ENCODE data around the gene DCHS1. TPM values are rescaled to one million over a fixed set of nuclear protein-coding genes. Genes with fewer than 3 reads are reported as not detected.
A peak's percentile ranks its signal among the peaks of the same experiment; 100 is the strongest.

DCHS1 gene
- total and polyA plus RNA-seq, 2 of the 13 experiments (the other 11 are each of a cell fraction or from before 2014, with no cell fraction given): under 0.01 to 0.03 TPM

DNA sequence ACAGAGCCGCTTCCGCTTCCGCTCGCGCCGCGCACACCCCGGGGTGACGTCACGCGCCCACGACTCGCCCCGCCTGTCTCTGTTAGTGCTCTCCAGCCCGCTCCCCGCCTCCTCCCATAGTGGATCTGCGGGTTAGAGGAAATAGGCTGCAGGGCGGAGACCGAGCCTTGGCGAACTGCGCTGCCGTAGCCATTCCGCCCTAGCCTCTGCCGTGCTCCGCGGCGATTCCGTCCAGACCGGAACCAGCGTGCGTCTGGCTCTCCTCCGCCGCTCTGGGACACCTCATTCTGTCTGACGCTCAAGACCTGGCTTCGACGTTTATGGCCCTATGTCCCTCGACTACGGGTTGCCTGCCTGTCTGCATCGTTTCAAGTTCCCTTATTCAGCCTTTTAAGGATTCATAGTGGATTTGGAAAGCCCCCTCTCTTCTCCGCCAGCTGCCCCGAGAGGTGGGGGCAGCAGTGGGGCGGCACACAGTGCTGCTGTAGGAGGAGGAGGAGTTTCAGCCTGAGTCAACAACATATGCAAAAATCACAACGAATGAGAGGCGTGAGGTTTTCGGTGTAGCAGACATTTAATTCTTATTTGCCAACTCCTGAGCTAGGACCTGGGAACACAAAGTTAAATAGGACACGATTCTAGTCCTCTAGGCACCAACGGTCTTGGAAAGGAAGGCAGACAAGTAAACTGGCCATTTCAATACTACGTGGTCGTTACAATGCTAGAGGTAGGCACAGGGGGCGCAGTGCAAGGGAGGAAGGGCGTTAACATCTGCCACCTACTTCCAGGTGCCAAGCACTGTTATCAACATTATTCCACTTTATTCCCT, 43.2 kb downstream of the DCHS1 start, which contains the start of gene TAF10 (continued):
- peak; percentile 18; the same call in 1 of the 2 replicates for TF ChIP-seq ZNF333 (CRISPR knock-in tag; IDR thresholded peaks at IDR 0.05; ENCODE audit: borderline replicate concordance)
- TF ChIP-seq BORCS8-MEF2B (CRISPR knock-in tag; IDR thresholded peaks at IDR 0.05): no peak; the same call in 1 of the 2 replicates
- TF ChIP-seq ZNF12 (CRISPR knock-in tag; IDR thresholded peaks at IDR 0.05): peak; percentile 88
- no peak for TF ChIP-seq ZSCAN22 (CRISPR knock-in tag; IDR thresholded peaks at IDR 0.05)
- TF ChIP-seq KLF9 (CRISPR knock-in tag; IDR thresholded peaks at IDR 0.05; ENCODE audit: low read depth): no peak
- no peak for TF ChIP-seq ZFP41 (CRISPR knock-in tag; IDR thresholded peaks at IDR 0.05; ENCODE audit: borderline replicate concordance)
- TF ChIP-seq ZNF850 (CRISPR knock-in tag; conservative IDR thresholded peaks at IDR 0.05): no peak
- peak; percentile 77; the same call in 1 of the 2 replicates for TF ChIP-seq GZF1 (CRISPR knock-in tag; IDR thresholded peaks at IDR 0.05)
- TF ChIP-seq ZNF83 (CRISPR knock-in tag; IDR thresholded peaks at IDR 0.05; ENCODE audit: borderline replicate concordance): no peak
- TF ChIP-seq HNRNPL (IDR thresholded peaks at IDR 0.05; ENCODE audit: low read depth, low read length): no peak
- no peak for TF ChIP-seq TP53 (CRISPR knock-in tag; conservative IDR thresholded peaks at IDR 0.05)
- TF ChIP-seq ZMAT5 (CRISPR knock-in tag; IDR thresholded peaks at IDR 0.05; ENCODE audit: borderline replicate concordance, low read depth): no peak
- peak; percentile 81 for TF ChIP-seq ZNF274 (CRISPR knock-in tag; IDR thresholded peaks at IDR 0.05)
- no peak for TF ChIP-seq TBX3 (IDR thresholded peaks at IDR 0.05; ENCODE audit: borderline replicate concordance)
- no peak for TF ChIP-seq NFE2 (CRISPR knock-in tag; IDR thresholded peaks at IDR 0.05)
- TF ChIP-seq ZSCAN9 (CRISPR knock-in tag; IDR thresholded peaks at IDR 0.05; ENCODE audit: borderline replicate concordance): no peak
- peak; percentile 71; the same call in 1 of the 2 replicates for TF ChIP-seq NR0B2 (CRISPR knock-in tag; IDR thresholded peaks at IDR 0.05)
- TF ChIP-seq TCF12 (IDR thresholded peaks at IDR 0.05): no peak
- TF ChIP-seq TCF12 (CRISPR knock-in tag; IDR thresholded peaks at IDR 0.05): no peak; the same call in 1 of the 2 replicates
- TF ChIP-seq ZNF121 (CRISPR knock-in tag; IDR thresholded peaks at IDR 0.05): no peak
- peak; percentile 74; the same call in 1 of the 2 replicates for TF ChIP-seq RNF2 (conservative IDR thresholded peaks at IDR 0.05; ENCODE audit: low read depth)
- TF ChIP-seq ZSCAN5A (CRISPR knock-in tag; IDR thresholded peaks at IDR 0.05; ENCODE audit: borderline replicate concordance): 0 out of 2 replicates have a peak, but pooled peaks have one; percentile 61
- TF ChIP-seq ZNF367 (CRISPR knock-in tag; IDR thresholded peaks at IDR 0.05; ENCODE audit: borderline replicate concordance): no peak
- TF ChIP-seq, protein P1, sequence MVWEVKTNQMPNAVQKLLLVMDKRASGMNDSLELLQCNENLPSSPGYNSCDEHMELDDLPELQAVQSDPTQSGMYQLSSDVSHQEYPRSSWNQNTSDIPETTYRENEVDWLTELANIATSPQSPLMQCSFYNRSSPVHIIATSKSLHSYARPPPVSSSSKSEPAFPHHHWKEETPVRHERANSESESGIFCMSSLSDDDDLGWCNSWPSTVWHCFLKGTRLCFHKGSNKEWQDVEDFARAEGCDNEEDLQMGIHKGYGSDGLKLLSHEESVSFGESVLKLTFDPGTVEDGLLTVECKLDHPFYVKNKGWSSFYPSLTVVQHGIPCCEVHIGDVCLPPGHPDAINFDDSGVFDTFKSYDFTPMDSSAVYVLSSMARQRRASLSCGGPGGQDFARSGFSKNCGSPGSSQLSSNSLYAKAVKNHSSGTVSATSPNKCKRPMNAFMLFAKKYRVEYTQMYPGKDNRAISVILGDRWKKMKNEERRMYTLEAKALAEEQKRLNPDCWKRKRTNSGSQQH (CRISPR knock-in tag; IDR thresholded peaks at IDR 0.05; ENCODE audit: low read depth): peak; percentile 42; the same call in 1 of the 2 replicates
- TF ChIP-seq, protein P2, sequence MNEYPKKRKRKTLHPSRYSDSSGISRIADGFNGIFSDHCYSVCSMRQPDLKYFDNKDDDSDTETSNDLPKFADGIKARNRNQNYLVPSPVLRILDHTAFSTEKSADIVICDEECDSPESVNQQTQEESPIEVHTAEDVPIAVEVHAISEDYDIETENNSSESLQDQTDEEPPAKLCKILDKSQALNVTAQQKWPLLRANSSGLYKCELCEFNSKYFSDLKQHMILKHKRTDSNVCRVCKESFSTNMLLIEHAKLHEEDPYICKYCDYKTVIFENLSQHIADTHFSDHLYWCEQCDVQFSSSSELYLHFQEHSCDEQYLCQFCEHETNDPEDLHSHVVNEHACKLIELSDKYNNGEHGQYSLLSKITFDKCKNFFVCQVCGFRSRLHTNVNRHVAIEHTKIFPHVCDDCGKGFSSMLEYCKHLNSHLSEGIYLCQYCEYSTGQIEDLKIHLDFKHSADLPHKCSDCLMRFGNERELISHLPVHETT (CRISPR knock-in tag; conservative IDR thresholded peaks at IDR 0.05): peak; percentile 80
- no peak for TF ChIP-seq ZSCAN20 (CRISPR knock-in tag; IDR thresholded peaks at IDR 0.05; ENCODE audit: borderline replicate concordance)
